HEK293 (cell line): ENCODE results near the gene SGSM2.

Source experiments
- GLI4 ChIP-seq: fragments of 450-650 bp; formaldehyde crosslinking; IDR thresholded peaks from 2 replicates; pipeline ENCODE4 v1.5.1; 2016; ENCODE audit warnings: missing biosample characterization, missing genetic modification characterization
- MYNN ChIP-seq: fragments of 450-650 bp; formaldehyde crosslinking; IDR thresholded peaks from 2 replicates; pipeline ENCODE4 v1.5.1; 2016; ENCODE audit warnings: missing biosample characterization, missing genetic modification characterization, borderline replicate concordance
- RBAK ChIP-seq: fragments of 450-650 bp; formaldehyde crosslinking; IDR thresholded peaks from 2 replicates; pipeline ENCODE4 v1.5.1; 2016; ENCODE audit warnings: missing biosample characterization, missing genetic modification characterization
- SCRT1 ChIP-seq: fragments of 450-650 bp; formaldehyde crosslinking; IDR thresholded peaks from 2 replicates; pipeline ENCODE4 v1.5.1; 2016; ENCODE audit warnings: missing biosample characterization, missing genetic modification characterization, borderline replicate concordance
- ZFP3 ChIP-seq: fragments of 450-650 bp; formaldehyde crosslinking; IDR thresholded peaks from 2 replicates; pipeline ENCODE4 v1.5.1; 2016; ENCODE audit warnings: low read depth, missing biosample characterization, missing genetic modification characterization
- ZNF19 ChIP-seq: fragments of 450-650 bp; formaldehyde crosslinking; IDR thresholded peaks from 2 replicates; pipeline ENCODE4; 2016; ENCODE audit warnings: missing biosample characterization, missing genetic modification characterization, low read depth
- ZNF423 ChIP-seq: fragments of 450-650 bp; formaldehyde crosslinking; IDR thresholded peaks from 2 replicates; pipeline ENCODE4 v1.5.1; 2016; ENCODE audit warnings: missing biosample characterization, missing genetic modification characterization
- ZNF549 ChIP-seq: fragments of 450-650 bp; IDR thresholded peaks from 2 replicates; pipeline ENCODE4 v1.5.1; 2018; ENCODE audit warnings: missing biosample characterization, missing genetic modification characterization, mild to moderate bottlenecking, inconsistent platforms, moderate library complexity
- ZNF670 ChIP-seq: fragments of 450-650 bp; formaldehyde crosslinking; IDR thresholded peaks from 2 replicates; pipeline ENCODE4 v1.5.1; 2016; ENCODE audit warnings: missing biosample characterization, missing genetic modification characterization, low read depth
- ZNF701 ChIP-seq: fragments of 450-650 bp; formaldehyde crosslinking; IDR thresholded peaks from 2 replicates; pipeline ENCODE4 v1.5.1; 2016; ENCODE audit warnings: missing biosample characterization, missing genetic modification characterization
- TF ChIP-seq, protein P1 (sequence below): fragments of 450-650 bp; formaldehyde crosslinking; IDR thresholded peaks from 2 replicates; pipeline ENCODE4 v1.5.1; 2016; ENCODE audit warnings: missing biosample characterization, missing genetic modification characterization
- TF ChIP-seq, protein P2 (sequence below): fragments of 450-650 bp; formaldehyde crosslinking; IDR thresholded peaks from 2 replicates; pipeline ENCODE4 v1.5.1; 2016; ENCODE audit warnings: missing biosample characterization, missing genetic modification characterization
- TF ChIP-seq, protein P3 (sequence below): fragments of 450-650 bp; formaldehyde crosslinking; IDR thresholded peaks from 2 replicates; pipeline ENCODE4 v1.5.1; 2016; ENCODE audit warnings: missing biosample characterization, missing genetic modification characterization

DNA sequence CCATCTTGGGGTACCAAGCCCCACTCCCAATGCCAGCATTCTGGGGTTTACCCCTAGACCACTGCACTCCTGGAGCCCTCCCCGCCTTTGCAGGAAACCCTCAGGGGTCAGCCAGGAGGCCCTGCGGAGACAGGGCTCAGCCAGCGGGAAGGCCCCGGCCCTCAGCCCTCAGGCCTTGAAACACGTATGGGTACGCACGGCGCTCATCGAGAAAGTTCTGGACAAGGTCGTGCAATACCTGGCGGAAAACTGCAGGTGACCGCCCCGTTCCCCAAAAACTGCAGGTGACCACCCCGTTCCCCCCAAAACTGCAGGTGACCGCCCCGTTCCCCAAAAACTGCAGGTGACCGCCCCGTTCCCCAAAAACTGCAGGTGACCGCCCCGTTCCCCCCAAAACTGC lies 24.7 kb downstream of the SGSM2 start:
- TF ChIP-seq, protein P1, sequence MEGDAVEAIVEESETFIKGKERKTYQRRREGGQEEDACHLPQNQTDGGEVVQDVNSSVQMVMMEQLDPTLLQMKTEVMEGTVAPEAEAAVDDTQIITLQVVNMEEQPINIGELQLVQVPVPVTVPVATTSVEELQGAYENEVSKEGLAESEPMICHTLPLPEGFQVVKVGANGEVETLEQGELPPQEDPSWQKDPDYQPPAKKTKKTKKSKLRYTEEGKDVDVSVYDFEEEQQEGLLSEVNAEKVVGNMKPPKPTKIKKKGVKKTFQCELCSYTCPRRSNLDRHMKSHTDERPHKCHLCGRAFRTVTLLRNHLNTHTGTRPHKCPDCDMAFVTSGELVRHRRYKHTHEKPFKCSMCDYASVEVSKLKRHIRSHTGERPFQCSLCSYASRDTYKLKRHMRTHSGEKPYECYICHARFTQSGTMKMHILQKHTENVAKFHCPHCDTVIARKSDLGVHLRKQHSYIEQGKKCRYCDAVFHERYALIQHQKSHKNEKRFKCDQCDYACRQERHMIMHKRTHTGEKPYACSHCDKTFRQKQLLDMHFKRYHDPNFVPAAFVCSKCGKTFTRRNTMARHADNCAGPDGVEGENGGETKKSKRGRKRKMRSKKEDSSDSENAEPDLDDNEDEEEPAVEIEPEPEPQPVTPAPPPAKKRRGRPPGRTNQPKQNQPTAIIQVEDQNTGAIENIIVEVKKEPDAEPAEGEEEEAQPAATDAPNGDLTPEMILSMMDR (tag by site-specific recombination) = no peak
- TF ChIP-seq, protein P2, sequence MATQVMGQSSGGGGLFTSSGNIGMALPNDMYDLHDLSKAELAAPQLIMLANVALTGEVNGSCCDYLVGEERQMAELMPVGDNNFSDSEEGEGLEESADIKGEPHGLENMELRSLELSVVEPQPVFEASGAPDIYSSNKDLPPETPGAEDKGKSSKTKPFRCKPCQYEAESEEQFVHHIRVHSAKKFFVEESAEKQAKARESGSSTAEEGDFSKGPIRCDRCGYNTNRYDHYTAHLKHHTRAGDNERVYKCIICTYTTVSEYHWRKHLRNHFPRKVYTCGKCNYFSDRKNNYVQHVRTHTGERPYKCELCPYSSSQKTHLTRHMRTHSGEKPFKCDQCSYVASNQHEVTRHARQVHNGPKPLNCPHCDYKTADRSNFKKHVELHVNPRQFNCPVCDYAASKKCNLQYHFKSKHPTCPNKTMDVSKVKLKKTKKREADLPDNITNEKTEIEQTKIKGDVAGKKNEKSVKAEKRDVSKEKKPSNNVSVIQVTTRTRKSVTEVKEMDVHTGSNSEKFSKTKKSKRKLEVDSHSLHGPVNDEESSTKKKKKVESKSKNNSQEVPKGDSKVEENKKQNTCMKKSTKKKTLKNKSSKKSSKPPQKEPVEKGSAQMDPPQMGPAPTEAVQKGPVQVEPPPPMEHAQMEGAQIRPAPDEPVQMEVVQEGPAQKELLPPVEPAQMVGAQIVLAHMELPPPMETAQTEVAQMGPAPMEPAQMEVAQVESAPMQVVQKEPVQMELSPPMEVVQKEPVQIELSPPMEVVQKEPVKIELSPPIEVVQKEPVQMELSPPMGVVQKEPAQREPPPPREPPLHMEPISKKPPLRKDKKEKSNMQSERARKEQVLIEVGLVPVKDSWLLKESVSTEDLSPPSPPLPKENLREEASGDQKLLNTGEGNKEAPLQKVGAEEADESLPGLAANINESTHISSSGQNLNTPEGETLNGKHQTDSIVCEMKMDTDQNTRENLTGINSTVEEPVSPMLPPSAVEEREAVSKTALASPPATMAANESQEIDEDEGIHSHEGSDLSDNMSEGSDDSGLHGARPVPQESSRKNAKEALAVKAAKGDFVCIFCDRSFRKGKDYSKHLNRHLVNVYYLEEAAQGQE = no peak
- TF ChIP-seq MYNN (tag by site-specific recombination) = no peak
- no peak for TF ChIP-seq GLI4 (tag by site-specific recombination)
- TF ChIP-seq, protein P3, sequence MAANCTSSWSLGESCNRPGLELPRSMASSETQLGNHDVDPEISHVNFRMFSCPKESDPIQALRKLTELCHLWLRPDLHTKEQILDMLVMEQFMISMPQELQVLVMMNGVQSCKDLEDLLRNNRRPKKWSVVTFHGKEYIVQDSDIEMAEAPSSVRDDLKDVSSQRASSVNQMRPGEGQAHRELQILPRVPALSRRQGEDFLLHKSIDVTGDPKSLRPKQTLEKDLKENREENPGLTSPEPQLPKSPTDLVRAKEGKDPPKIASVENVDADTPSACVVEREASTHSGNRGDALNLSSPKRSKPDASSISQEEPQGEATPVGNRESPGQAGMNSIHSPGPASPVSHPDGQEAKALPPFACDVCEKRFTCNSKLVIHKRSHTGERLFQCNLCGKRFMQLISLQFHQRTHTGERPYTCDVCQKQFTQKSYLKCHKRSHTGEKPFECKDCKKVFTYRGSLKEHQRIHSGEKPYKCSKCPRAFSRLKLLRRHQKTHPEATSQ = no peak
- no peak for TF ChIP-seq RBAK
- no peak for TF ChIP-seq ZNF549 (tag by site-specific recombination)
- no peak for TF ChIP-seq SCRT1 (tag by site-specific recombination)
- no peak for TF ChIP-seq ZFP3 (tag by site-specific recombination)
- TF ChIP-seq ZNF701 (tag by site-specific recombination) = no peak
- TF ChIP-seq ZNF670 (tag by site-specific recombination) = no peak
- TF ChIP-seq ZNF19 (tag by site-specific recombination) = no peak
- no peak for TF ChIP-seq ZNF423 (tag by site-specific recombination)
